Measurements from ENCODE around the gene SLC30A7. TPM values are rescaled to one million over a fixed set of nuclear protein-coding genes. Genes with fewer than 3 reads are reported as not detected.
"Not testable (repeated sequence)": the region's sequence is repeated elsewhere in the genome, so short reads cannot be mapped to it uniquely, and the experiment has no call there.

SLC30A7 gene
- total RNA-seq, 1 donor from 2014 or later: 19.1 TPM

GRCh38 chr1:100941580-100942216 lies 45.8 kb downstream of the SLC30A7 start:
- no peak for DNase-seq

DNA sequence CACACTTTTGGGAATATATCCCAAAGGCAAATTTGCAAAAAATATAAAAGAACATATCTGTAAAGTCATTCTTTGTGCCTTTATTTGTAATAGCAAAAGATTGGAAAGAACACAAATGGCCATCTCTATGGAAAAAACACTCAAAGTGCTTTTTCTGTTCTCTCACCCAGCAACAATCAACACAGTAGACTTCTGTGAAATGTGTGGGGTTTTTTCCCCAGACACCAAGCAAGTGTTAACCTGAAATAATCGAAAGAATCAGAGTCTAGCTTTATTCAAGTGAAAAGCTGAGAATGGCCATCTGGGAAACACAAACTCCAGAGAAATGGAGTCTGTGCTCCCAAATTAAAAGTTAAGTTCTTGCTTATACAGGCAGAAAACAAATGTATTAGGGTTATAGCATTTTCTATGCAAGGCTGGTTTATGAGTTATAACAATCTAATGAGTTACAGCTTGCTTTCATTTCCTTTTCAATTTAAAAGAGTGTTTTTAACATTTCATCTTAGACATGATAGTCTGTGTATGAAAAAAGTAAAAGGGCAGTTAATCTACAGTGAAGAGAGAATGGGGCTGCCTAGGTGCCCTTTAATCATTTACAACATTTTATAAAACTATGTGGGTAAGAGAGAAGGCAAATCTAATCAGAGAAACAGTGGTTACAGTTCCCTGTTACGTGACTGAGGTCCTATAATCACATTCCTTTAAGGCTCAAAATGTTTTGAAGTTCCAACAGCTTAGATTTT lies 46.6 kb downstream of the SLC30A7 start:
- no peak for DNase-seq

GRCh38 chr1:100943533-100943932 lies 47.6 kb downstream of the SLC30A7 start:
- no peak for DNase-seq

DNA sequence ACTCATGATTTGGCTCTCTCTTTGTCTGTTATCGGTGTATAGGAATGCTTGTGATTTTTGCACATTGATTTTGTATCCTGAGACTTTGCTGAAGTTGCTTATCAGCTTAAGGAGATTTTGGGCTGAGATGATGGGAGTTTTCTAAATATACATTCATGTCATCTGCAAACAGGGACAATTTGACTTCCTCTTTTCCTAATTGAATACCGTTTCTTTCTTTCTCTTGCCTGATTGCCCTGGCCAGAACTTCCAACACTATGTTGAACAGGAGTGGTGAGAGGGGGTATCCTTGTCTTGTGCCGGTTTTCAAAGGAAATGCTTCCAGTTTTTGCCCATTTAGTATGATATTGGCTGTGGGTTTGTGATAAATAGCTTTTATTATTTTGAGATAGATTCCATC lies 50.2 kb downstream of the SLC30A7 start:
- not testable (repeated sequence) for DNase-seq

DNA sequence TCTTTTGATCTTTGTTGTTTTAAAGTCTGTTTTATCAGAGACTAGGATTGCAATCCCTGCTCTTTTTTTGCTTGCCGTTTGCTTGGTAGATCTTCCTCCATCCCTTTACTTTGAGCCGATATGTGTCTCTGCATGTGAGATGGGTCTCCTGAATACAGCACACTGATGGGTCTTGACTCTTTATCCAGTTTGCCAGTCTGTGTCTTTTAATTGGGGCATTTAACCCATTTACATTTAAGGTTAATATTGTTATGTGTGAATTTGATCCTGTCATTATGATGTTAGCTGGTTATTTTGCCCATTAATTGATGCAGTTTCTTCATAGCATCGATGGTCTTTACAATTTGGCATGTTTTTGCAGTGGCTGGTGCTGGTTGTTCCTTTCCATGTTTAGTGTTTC lies 51.9 kb downstream of the SLC30A7 start:
- DNase-seq: not testable (repeated sequence)

DNA sequence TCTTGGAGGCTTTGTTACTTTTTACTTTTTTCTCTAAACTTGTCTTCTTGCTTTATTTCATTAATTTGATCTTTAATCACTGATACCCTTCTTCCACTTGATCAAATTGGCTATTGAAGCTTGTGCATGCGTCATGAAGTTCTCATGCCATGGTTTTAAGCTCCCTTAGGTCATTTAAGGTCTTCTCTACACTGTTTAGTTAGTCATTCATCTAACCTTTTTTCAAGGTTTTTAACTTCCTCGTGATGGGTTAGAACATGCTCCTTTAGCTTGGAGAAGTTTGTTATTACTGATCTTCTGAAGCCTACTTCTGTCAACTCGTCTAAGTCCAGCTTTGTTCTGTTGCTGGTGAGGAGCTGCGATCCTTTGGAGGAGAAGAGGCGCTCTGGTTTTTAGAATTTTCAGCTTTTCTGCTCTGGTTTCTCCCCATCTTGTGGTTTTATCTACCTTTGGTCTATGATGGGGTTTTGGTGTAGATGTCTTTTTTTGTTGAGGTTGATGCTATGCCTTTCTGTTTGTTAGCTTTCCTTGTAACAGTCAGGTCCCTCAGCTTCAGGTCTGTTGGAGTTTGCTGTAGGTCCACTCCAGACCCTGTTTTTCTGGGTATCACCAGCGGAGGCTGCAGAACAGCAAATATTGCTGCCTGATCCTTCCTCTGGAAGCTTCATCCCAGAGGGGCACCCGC lies 53.0 kb downstream of the SLC30A7 start:
- DNase-seq: not testable (repeated sequence)

GRCh38 chr1:100949515-100950158 lies 53.7 kb downstream of the SLC30A7 start:
- DNase-seq: not testable (repeated sequence)

GRCh38 chr1:100950337-100950736 lies 54.4 kb downstream of the SLC30A7 start:
- DNase-seq: no peak

DNA sequence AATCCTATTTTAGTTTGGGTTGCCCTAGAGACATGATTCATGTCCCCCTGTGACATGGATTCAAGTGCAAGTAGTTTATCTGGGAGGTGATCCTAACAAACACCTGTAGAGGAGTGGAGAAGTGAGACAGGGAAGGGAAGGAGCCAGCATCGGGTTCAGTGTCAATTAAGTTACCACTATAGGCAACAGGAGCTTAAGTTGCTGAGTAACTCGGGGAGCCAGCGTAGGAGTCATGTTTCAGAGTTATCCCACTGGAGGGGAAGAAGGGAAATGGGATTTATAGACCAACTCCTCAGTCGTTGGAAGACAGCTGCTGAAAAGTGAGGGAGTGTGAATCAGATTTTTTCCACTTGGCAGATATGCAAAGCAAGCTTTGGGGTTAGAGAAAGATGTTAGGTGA lies 54.9 kb downstream of the SLC30A7 start:
- peak; percentile 68 for DNase-seq

DNA sequence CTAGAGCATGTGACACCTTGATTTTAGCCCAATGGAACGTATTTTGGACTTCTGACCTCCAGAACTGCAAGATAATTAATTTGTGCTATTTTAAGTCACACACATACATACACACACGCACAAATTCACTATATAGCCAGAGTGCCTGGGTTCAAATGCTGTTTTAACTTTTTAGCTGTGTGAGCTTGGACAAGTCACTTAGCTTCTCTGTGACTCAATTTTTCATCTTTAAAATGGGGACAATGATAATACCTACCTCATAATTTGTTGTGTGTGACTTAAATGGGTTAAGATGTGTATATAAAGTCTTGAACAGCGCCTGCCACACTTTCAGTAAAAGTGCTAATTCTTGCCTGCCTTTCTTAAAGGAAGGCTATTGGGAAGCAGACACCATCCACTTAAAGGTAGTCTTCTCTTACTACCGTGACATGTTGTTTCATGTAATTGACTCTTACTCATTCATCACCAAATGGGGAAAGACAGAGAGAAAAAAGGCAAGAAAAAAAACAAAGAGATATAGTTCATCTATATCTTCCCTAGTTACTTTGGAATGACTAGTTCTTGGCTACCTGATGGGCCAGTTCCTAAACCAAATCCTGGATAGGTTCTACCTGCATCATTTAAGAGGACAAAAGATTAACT lies 56.3 kb downstream of the SLC30A7 start:
- no peak for DNase-seq

DNA sequence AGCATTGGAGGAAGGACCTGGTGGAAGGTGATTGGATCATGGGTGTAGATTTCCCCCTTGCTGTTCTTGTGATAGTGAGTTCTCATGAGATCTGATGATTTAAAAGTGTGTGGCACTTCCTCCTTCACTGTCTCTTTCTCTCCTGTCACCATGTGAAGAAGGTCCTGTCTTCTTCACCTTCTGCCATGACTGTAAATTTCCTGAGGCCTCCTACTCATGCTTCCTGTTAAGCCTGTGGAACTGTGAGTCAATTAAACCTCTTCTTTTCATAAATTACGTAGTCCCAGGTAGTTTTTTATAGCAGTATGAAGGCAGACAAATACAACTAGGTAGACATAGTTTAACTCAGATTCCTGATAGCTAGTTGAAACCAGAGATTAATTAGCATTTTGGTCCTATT lies 57.1 kb downstream of the SLC30A7 start:
- not testable (repeated sequence) for DNase-seq

- DNase-seq: no peak
Observed at GRCh38 chr1:100953960-100954730, 58.3 kb downstream of the SLC30A7 start.

- DNase-seq: peak; percentile 65
Observed at GRCh38 chr1:100955322-100955721, 59.4 kb downstream of the SLC30A7 start.

- no peak for DNase-seq
Observed at GRCh38 chr1:100959502-100960060, 63.7 kb downstream of the SLC30A7 start.

GRCh38 chr1:100960098-100960497 lies 64.2 kb downstream of the SLC30A7 start:
- DNase-seq: no peak

- DNase-seq: no peak
Observed at GRCh38 chr1:100968621-100969020, 72.7 kb downstream of the SLC30A7 start.

DNA sequence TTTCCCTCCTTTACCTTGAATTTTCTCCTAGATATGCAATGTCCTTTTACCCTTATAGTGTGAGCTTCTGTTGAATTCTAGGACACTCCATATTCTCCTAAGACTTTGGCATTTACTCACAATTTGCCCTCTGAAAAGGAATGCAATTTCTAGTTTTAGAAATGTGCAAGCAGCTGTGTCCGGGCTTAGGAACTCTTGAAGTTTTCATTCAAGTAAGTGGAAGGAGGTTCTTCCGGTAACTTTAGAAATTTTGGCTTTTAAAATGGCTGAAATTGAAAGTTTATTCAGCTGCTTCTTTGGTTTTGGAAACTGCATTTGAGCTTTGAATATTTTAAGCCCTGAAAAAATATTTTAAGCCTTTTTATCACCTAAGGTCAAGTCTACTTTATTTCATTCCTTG lies 73.4 kb downstream of the SLC30A7 start:
- peak; percentile 43 for DNase-seq

- no peak for DNase-seq
Observed at GRCh38 chr1:100971021-100971420, 75.1 kb downstream of the SLC30A7 start.

GRCh38 chr1:100972185-100972584 lies 76.3 kb downstream of the SLC30A7 start:
- no peak for DNase-seq

DNA sequence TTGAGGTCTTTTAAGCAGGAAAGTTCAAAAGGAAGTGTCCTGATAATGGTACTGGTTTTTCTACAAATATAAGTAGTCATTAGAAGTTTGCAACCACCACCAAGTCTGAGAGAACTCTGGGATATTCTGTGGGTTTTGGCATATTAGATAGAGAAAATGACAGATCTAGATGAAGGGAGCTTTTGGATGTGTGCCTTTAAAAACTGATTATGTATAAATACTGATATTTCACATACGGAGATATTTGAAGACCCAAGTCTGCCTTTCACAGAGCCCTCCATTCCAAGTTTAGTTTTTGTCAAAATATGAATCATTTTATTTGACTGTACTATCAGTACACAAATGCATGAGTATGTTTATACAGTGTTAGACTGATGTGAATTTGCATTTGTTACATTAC lies 81.0 kb downstream of the SLC30A7 start:
- no peak for DNase-seq

DNA sequence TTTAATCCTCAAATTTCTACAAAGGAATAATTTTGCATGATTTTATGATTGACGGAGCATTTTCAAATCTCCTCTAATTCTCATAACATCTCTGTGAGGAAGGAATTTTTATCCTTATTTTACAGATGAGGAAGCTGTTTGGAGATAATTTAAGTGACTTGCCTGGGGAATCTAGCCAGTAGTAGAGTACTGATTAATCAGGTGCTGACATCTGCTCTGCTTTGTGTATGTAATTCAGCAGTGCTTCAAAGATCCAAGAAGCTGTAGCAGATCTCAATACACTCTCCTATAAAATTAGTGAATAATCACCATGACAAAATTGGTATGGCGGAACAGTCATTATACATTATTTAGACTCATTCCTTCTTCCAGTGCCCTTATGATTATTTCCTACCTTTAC lies 83.7 kb downstream of the SLC30A7 start:
- no peak for DNase-seq

Measured in tongue (tissue), 2 donors.